GM23248 (cell line): ENCODE data around the gene RNF20.

Source experiments
- EZH2 ChIP-seq: fragments of 200-600 bp; sonication (generic); IDR thresholded peaks from 2 replicates; pipeline ENCODE4 v1.6.1; 2018; ENCODE audit warnings: antibody characterized with exemption, mild to moderate bottlenecking; ENCODE audit not compliant: insufficient read depth, poor library complexity, severe bottlenecking
- EZH2phosphoT487 ChIP-seq: fragments of 200-600 bp; sonication (generic); IDR thresholded peaks from 2 replicates; pipeline ENCODE4 v1.6.1; 2018; ENCODE audit warnings: antibody characterized with exemption, moderate library complexity, mild to moderate bottlenecking, low read depth; ENCODE audit not compliant: insufficient read depth

DNA sequence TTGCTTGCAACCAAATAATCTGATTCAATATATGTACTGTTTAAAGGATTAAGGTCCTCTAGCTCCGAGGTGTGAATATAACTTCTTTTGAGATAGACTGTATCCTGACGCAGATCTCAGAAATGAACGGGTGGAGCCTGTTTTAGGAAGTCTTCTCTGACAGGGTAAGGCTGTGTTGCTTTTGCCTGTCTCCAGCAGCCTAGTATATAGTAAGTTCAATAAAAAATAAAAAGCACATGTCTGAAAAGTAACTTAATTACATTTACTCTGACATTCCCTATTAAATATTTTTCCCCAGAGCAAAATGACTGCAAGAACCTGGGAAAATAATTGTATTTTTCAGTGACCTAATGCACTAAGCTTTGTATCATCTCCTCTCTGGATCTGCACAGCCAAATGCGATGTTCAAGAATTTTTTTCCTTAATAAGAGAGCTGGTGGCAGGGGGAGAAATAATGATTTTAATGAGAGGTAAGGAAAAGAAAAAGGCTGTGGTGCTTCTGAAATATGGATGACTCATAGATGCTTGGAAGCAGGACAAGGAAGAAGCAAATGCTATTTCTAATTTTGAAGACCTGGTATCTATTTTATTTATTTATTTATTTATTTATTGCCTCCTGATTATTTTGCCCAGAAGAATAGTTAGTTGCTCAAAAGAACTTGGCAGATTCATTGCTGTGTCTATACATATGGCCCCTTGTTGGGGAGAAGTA, 53.8 kb downstream of the RNF20 start:
- TF ChIP-seq EZH2, result no peak
- TF ChIP-seq EZH2phosphoT487, result no peak
